GM21526 (cell line): ENCODE results near the gene MMP17.
A peak's percentile ranks its signal among the peaks of the same experiment; 100 is the strongest.

ENCODE experiments used
- ATAC-seq: cut with Tn5 transposase; IDR thresholded peaks from one replicate; pipeline ENCODE4 v1.9.1; 2021; ENCODE audit warnings: moderate library complexity; ENCODE audit not compliant: unreplicated experiment, low FRiP score

Gene MMP17

GRCh38 chr12:131827961-131828534, at the start of gene MMP17:
Gene MMP17, plus strand, starts transcription at chr12:131828393. Its CDS starts 102 bp downstream, at chr12:131828495.
- ATAC-seq: peak; percentile 47

DNA sequence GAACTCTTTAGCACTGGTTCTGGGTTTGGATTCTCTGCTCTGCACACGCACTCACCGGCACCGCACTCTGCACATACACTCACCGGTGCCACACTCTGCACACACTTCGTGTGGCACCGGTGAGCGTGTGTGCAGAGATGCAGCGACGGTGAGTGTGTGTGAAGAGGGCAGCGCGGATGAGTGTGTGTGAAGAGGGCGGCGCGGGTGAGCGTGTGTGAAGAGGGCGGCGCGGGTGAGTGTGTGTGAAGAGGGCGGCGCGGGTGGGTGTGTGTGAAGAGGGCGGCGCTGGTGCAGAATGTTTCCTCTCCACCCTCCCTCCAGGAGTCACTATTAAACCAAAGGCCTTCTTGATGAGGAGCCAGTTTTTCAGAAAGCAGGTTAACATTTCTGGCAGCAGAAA, 49.2 kb upstream of the MMP17 start:
- ATAC-seq: no peak

DNA sequence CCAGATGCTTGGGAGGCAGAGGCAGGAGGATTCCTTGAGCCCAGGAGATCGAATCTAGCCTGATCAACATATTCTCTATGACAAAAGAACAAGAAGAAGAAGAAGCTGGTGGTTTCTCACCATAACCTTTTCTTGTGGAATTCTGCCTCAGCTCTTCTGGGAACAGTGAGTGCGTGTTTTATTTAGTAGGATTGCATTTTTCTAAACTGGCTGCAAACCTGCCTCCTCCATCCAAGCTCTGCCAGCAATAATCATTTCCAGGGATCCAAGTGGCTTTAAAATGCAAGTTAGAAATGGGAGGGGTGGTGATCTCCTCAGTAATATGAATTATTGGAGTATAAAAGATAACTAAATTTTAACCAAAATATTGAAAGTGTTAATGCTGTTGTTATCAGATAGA, 46.1 kb upstream of the MMP17 start:
- ATAC-seq: no peak

DNA sequence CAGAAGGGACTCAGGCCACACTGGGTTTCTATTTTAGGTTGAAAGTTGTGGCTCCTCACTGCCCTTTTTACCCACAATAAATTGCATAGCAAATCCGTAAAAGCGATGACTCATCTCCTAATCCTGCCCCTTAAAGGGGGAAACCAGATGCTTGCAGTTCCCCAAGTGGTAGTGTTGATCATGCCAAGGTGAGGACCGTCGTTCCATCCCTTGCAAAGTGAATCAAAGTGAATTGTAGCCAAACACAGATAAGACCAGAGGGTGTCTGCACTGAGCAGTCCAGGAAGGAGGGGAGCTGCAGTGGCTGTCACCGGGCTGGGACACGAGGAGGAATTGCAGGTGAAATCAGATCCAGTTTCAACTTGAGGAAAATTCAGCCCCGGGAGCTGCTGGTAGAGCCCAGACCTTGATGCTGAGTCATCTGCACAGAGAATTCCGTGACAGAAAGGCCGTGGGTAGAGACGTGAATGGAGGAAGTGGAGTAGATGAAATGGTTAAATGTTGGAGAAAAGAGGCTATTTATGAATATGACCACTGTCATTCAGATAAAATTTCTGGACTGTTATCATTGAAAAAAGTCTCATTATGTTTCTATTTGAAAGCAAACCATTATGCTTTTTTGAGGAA, 44.2 kb upstream of the MMP17 start:
- no peak for ATAC-seq

- no peak for ATAC-seq
Measured at GRCh38 chr12:131784909-131785762, 43.1 kb upstream of the MMP17 start.

- no peak for ATAC-seq
Measured at GRCh38 chr12:131785763-131786330, 42.3 kb upstream of the MMP17 start.

- no peak for ATAC-seq
Measured at GRCh38 chr12:131786331-131786730, 41.9 kb upstream of the MMP17 start.

GRCh38 chr12:131787143-131787660, 41.0 kb upstream of the MMP17 start:
- no peak for ATAC-seq

GRCh38 chr12:131788070-131788469, 40.1 kb upstream of the MMP17 start:
- no peak for ATAC-seq

DNA sequence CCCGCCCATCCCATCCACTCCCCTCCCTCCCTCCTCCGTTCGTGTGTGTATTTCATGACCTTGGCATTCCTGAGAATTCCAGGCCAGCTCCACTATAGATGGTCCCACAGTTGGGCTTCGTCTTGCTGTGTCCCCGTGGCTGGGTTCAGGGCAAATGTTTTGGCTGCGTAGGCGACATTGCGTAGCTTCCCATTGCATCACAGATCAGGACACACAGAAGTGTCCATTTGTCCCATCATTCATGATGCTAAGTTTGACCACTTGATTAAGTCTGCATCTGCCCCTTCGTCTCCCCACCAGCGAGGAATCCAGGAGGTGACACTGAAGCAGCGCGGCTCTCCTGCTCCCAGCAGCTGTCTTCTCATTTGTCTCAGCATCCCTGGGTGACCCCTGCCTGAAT, 38.6 kb upstream of the MMP17 start:
- ATAC-seq: no peak

DNA sequence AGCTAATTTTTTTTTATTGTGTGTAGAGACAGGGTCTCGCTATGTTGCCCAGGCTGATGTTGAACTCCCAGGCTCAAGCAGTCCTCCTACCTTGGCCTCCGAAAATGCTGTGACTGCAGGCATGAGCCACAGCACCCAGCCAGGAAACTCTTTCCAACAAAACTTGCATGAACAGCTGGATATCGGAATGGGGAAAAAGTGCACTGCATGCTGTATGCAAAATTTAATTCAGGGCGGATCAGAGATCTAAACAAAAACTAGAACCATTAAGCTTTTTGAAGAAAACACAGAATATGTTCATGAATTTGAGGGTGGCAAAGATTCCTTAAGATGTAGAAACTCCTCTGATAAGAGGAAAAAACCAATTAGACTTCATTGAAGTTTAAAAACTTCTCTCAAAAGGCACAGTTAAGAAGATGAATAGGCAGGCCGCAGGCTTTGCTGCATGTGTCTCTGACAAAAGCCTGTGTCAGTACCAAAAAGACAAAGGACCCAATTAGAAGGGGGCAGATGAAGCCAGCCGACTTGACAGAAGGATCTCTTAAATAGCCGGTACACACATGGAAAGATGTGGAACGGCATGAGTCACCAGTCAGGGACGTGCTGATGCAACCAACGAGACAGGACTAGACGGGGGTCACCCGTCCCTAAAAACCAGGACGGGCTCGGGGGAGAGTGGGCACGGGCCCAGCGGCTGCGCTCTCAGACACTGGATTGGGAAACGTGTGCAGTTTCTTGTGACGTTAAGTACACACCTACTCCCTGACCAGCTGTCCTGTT, 34.8 kb upstream of the MMP17 start:
- ATAC-seq: no peak

GRCh38 chr12:131794061-131794460, 34.1 kb upstream of the MMP17 start:
- no peak for ATAC-seq

GRCh38 chr12:131794573-131794972, 33.6 kb upstream of the MMP17 start:
- no peak for ATAC-seq

DNA sequence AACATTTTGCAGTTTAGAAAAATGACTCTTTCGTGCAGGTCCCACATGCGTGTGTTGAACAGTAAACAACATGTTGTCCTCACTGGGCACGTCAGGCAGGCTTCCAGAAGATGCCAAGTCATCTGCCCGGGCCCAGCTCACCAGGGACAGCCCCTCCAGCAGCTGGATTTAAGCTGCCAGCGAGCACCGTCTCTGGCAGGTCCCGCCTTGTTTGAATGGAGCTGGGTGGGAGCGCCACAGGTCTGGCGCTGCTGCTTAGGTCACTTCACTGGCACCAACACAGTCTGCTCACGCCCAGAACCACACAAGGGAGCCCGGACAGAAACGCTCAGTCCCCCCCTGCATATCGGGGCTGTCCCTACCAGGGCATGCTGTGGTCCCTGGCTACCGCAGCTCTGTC, 33.1 kb upstream of the MMP17 start:
- no peak for ATAC-seq

DNA sequence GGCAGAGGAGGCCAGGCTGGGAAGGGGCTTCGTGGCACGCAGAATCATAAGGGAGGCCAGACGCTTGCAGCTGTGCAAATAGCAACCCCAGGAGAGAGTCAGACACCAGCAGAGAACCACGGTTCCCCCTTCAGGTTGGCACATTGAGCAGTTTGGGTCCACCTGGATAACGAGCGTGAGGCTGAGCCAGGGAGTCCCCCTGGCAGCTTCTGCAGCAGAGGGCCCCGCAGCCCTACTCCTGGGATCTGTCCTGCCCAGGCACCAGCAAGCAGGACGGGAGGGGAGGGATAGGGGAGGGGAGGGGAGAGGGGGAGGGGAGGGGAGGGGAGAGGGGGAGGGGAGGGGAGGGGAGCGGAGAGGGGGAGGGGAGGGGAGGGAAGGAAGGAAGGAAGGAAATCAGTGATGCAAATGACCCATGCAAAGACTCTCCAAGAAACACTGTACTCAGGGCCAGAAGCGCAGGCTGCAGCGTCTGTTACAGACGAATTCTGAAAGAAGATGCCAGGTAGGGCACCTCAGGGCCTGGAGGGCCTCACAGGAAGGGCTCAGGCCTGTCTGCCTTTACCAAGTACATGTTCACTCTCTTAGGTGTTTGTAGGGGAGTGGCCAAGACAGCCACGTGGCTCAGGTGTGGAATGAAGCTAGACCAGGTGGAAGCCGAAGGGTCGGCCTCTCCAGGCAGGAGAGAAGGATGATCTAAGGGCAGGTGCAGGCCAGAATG, 32.3 kb upstream of the MMP17 start:
- no peak for ATAC-seq

DNA sequence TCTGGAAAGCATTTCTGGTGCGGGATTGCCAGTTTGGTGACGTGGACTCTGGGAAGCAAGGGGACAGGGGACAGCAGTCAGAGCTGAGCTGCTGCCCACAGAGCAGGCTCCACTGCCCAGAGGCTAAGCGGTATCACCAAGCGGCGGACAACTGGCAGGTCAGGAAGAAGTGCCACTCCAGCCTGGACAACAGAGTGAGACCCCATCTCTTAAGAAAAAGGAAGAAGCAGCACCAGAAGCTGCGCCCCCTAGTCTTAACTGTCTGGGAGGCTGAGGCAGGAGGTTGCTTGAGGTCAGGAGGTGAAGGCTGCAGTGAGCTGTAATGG, 31.8 kb upstream of the MMP17 start:
- no peak for ATAC-seq

GRCh38 chr12:131796754-131797587, 31.2 kb upstream of the MMP17 start:
- ATAC-seq: no peak

- ATAC-seq: no peak
Measured at GRCh38 chr12:131797588-131797934, 30.6 kb upstream of the MMP17 start.

- no peak for ATAC-seq
Measured at GRCh38 chr12:131799195-131799594, 29.0 kb upstream of the MMP17 start.
